Activated T-cell treated with anti-CD3 and anti-CD28 coated beads, Interleukin-2, amount 50 U/mL, for 48 hours (primary cell): Measurements from ENCODE around the gene ST6GALNAC3.

ENCODE experiments used
- DNase-seq, 2 experiments: peaks; one replicate each; pipeline ENCODE4 v3.0.0-alpha.2; 2020

The ST6GALNAC3 gene

DNA sequence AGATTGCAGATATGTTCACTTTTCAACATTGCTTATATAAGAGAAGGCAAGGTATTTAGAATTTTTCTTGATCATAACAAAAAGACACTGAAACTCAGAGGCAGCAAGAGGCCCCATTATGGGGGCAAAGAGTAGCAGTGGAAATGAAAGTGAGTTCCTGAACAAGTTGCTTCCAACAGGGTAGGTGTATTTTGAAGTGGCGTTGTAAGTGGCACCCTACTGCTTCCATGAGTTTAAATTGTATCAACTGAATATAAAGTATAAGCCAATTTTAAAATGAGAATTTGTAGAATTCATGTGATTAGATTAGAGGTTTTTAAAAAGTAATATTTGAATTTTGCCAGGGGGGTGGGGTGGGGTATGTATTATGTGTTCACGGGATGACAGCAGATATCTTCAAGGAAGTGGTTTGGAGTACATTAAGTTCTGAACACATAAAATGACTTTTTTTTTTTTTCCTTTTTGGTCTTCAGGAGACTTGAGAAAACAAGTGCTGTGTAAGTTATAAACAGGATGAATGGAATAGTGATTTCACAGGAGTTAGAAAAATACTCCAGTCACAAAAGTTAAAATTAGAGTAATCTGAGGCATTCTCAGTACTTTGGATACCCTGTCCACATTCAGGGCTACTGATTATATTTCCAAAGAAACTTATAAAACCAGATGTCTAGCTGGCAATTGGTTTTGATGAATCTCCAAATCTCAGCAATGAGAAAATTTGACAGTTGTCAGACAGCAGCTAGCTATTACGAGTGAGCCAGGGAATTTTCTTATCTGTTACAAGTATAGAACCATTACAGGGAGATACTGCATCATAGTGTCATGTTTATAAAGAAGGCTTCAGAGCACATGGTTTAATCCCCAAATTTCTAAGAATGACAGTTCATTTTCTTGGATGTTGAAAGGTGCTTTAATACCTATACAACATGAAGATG lies 182.0 kb downstream of the ST6GALNAC3 start:
- DNase-seq: no peak

DNA sequence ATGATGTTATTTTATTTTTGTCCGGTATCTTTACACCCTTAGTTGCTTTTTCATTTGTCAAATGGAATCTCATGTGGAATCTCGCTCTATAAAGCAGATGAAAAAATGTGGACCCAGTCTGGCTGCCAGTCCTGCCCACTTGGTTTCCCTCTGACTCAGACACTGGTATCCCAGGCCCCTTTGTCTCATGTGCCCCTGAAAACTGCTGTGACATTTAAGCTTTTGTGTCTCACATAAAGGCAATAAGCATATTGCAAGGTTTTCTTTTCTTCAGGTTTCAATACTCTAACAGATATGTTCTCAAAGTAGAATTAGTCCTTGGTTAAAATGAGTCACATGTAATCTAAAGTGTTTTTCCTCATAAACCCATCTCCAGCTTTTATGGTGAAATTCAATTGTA lies 183.3 kb downstream of the ST6GALNAC3 start:
- DNase-seq: no peak

DNA sequence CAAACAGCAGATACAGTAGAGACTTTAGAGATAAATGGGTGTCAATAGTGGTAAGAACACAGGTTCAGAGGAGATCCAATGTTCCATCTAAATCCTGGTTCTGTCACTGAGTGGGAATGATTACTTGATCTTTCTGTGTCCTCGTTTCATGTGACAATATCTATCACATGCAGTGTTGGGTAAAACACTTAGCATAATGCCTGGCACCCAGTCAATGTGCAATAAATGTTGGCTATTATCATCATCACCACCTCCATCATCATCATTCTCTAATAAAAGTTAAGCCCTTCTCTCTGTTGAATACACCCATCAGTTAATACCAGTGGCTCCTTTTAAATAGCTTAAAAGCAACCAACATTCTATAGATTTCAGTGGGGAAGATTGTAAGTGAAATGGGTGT lies 184.7 kb downstream of the ST6GALNAC3 start:
- no peak for DNase-seq

DNA sequence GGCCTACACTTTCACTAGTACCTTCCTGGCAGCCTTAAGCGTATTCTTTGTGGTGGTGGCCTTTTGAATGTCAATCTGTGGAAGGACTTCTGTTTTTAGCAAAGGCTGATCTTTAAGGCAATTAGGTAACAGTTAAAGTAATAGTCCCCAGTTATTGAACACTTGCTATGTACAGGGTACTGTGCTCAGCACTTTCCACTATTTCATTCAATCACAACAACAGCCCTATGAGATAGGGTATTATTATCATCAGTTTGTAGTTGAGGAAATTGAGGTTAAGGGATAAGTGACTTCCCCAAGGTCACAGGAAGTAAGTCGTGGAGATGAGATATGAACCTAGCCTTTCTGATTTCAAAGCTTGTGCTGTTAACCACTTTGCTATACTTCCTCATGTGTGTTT lies 185.7 kb downstream of the ST6GALNAC3 start:
- no peak for DNase-seq

DNA sequence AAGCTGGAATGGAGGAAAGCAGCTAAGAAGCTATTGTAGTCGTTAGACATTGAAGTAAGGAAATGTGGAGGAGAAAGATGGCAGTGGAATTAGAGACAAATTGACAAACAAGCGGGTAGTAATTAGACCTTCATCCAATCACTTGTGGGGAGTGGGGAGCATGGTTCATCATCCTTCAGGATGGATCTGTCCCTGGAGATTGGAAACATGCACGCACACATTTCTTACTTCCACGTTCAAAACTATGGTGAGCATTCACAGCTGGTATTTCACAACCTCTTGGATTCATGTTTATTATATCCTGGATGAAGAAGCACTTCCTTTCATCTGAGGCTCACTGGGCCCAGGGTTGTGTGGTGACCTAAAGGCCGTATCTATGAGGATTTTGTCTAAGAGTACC lies 188.1 kb downstream of the ST6GALNAC3 start:
- no peak for DNase-seq

DNA sequence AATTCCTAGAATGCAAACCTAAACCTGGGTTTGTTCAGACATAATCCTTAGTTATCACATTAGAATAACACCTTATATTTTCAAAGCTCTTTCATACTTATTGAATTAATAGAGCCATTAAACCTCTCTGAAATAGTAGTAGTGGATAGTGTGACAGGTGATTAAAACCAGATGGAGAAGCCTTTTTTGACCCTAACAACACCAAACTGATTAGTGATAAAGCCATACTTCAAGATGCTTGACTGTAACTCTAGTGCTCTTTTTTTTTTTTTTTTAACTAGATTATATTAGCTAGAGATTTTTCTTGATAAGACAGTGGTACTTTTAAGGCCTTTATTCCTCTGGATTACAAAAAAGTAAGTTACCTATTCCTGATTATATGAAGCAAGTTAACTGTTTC lies 190.1 kb downstream of the ST6GALNAC3 start:
- DNase-seq: no peak

DNA sequence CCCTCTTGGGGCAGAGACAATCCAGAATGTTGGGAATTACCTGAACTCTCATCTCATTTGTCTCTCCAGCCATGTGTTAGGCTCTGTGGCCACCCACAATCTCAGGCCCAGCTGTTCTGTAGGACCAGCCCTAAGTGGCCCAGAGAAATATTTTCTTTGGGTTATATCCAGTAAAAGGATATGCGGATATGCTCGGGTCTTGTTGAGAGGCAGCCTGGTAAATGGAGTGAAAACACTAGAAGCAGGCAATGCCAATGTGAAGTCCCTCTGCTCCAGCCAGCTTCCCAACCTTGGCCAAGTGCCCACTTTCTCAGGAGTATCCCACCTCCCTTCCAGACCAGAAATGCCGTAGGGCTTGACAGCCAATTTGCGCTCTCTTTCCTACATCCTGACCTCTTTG lies 192.2 kb downstream of the ST6GALNAC3 start:
- no peak for DNase-seq

DNA sequence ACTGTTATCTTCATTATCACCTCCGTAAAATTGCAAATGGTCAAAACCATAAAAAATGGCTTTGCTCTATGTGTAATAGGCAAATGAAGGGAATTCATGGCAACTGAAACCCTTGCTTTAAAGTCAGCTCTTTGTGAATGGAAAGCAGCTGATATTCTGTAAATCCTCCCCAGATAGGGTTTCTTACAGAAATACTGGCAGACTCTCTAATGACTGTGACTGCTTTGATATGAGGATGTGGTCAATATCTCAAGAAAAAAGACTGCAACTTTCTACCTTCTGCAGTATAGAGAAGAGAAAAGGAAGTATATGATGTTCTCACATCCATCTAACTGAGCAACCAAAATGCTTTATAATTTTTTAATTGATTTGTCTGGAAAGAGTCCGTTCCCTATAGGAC lies 193.1 kb downstream of the ST6GALNAC3 start:
- DNase-seq: no peak

DNA sequence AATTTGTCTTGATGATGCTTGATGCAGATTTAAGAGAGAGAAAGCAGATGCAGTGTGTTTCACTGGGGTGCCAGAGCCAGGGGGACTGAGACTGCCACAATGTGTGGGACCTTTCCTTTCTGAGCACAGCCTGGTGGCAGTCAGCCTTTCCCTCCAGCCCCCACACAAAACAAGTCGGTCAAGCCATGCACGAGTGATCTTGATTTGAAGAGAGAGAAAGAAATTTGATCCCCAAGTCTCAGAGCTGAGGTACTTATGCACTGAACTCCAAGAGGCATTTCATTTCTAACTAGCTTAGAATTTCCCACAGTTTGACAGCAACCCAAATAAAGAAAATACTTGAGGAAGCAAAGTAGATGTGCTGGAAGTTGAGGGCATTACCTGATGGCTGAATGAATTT lies 193.8 kb downstream of the ST6GALNAC3 start:
- DNase-seq: no peak

DNA sequence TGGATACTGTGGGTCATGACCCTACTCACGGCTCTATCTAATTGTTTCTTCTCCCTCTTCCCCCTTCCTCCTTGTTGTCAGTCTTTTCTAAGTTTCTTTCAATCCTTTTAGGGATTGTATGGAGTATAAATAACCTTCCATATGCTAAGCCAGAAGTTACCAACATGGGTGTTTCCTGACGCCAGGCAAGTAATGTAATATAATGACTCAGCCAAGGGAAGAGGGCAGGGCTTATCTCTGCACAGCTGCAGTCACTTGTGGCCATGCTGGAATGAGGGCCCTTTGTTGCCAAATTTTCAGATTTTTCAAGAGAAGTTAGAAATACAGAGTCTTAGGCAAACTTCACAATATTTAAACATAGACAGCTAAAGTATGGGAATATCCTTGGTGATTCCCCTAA lies 194.6 kb downstream of the ST6GALNAC3 start:
- DNase-seq: no peak

DNA sequence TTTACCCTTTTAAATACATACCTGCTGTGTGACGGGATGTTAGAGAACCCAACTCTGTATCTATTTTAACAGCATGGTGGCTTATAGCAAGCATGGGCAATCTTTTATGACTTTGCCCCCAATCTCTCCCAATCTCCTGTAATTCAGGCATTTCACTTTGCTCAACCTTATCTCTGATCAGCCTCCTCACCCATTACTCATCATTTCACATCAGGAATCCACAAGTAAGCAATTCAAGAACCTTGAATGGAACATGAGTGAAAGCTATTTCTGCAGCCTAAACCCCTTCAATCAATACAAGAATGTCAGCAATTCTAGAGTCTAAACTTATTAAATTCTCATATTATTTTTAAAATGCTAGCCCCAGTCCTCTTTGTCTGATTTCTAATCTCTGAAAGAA lies 199.8 kb downstream of the ST6GALNAC3 start:
- DNase-seq: no peak

DNA sequence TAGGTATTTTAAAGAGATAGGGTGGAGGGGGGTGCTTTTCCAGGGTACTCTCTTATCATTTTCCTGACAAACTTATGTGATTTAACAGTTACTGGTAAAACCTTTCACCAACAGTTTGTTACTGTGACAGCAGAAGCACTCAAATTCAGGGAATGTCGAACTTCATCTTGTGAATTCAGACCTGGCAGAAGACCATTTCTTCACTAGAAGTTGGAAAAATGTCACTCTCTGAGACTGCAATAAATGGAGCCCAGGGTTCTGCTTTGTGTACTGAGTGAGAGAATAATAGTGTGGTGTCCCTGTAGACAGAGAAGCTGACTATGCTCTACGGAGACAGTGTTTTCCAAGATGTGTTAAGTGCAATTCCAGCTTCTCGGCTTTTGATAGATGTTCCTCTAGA lies 200.2 kb downstream of the ST6GALNAC3 start:
- no peak for DNase-seq

DNA sequence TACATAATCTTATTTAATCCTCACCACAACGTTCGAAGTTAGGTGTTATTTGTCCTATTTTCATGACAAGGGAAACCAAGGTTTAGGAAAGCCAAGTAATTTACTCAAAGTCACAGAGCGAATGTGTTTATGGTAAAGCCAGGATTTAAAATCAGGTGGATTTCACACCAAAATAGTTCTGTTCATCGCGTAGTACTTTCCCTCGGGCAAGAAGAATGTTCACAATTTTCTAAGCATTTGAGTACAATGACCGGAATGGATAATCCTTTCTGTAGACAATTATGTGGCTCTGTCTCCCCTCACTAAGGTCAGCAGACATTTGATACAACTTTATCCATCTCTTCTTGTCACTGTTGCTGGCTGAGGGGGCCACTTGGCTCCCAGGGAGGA lies 204.2 kb downstream of the ST6GALNAC3 start:
- no peak for DNase-seq

DNA sequence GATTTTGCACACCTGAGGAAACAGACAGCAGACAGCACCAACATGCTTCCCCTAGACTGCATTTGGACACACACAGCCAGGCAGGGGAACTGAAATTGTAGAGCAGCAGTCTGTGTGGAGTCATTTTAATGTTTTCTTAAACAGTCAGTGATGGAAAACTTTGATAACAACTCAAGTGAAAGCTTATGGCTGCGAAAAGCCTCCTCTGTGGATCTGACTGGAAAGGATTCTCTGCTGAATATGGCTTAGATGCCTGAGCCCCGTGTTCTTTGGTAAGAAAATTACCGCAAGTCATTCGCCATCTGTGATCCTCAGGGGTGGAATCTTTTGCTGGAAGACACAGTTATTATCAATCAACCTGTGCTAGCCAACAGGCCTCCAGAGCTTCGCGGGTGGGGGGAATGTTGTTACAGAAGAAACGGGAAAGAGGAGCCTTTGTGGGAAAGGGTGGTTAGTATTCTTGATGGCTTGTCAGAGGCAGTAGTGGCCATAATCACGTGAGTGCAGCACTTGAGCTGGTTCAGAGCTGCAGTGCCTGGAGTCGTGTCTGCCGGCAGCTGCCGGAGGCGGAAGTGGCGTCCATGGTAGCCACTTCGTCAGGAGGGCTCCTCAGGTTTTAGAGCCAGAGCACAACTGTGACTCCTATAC lies 204.7 kb downstream of the ST6GALNAC3 start:
- DNase-seq: no peak

DNA sequence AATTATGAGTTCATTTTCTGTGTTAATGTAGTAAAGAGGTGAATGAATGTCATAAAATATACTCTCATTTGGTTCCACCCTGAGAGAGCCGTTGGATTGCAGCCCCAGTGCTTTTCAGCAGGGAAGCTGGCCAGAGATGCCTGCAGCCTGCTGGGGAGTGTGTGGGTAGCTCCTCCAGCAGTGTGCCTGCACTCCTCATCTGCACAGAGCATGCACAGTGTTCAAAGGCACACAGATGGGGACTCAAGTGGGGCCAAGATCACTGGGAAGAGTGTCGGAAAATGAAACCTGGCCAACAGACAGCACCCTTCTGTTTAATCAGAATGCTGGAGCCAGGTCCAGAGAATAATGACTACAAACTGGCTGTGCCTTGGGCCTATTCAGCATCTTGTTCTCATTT lies 206.8 kb downstream of the ST6GALNAC3 start:
- no peak for DNase-seq

DNA sequence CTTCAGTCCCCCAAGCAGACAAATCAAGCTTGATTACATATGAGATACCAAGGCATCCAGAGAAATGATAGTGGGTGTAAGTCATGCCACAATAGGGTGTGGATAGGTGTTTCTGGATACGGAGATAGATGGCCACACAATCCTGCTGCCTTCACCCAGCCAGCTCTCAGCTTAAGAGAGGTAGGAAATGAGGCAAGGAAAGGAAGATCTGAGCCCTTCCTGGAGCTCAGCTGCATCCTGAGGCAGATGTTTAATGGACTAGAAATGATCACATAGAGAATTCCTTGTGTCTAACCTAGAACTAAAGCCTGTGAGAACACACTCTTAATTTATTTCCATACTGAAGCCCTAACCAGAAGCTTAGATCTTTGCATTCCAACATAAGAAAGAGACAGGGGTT lies 210.3 kb downstream of the ST6GALNAC3 start:
- DNase-seq: no peak

DNA sequence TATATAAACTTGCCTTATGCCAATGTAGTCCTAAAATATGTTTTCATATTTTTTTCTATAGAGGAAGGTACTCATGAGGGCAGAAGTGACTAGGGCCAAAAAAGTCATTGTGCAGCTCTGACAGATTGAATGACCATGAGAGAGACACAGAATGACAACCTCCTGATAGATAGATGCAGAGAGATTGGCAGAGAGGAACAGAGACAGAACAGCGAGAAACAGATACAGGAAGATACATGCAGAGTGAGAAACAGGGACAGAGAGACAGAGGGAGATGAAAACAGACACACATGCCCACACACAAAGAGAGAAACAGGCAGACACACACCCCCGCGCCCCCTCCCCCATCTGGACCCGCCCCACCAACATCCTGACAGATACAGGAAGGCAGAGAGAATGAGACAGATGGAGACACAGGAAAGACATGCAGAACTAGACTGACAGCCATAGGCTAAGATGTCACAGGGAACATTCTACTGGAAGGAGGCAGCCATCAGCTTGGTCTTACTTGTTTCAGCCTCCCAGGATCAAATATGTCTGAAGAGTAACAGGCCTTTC lies 211.1 kb downstream of the ST6GALNAC3 start:
- DNase-seq: no peak

DNA sequence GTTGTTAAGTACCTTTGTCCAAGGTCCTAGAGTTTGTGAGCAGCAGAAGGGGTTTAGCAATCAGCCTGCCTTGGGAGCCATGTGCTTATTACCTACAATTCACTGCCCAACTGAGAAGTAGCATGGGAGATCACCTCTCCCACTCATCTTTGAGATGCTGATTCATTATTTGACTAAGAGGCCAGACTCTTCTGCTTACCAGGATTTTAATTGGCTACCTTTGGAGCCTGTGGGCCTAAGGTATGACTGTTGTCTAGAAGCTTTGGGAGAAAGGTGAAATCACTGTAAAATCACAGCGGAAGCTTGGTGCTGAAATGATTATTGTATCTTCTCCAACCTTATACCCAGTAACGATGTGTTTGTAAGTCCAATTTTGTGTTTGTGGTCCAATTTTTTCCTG lies 213.4 kb downstream of the ST6GALNAC3 start:
- no peak for DNase-seq

DNA sequence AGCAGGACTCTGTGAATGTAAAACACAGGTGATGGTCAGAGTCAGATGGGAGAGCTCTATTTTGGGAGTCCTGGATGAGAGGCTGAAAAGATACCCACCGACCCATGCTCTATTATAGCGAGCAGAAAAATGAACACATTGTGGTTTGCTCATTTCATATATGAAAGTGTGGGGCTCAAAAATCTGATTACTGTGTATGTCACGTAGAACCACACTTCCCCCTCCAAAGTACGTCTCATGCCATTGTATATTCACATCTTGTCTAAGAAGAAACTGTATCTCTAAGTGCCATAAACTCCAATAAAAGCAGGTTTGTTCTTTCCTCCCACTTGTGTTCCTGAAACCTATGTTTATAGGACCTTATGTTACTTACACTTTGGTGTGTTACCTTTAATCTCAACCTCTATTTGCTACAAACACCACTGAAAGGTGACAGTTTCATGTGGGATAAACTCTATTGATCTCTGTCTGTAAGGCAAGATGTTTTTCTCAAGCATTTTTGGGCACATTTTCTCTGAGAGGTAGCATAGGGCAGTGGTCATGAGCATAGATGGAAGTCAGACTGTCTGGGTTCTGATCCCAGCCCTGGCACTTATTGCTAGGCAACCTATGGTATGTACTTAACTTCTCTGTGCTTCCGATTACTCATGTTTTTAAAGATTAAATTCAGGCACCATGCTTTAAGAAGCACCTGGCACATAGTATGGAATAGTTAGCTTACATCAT lies 214.4 kb downstream of the ST6GALNAC3 start:
- no peak for DNase-seq

DNA sequence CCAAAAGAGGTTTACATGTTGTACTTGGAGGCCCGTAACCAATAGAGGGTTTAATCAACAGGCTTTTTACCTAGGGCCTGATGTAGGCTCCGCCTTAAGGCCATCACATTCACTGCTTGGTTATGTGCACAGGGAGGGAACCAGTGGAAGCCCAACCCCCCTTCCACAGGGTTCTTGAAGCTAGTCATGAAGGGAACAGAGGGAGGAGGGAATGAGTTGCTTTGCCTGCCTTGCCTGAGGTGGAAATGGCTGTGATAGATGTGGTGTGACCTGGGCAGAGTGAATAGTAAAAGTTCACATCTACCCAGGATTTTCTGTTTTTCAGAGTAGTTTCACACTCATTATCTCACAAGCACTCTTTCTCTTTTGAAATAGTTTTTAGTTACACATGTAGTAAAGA lies 215.1 kb downstream of the ST6GALNAC3 start:
- DNase-seq: peak in 1 of 2 experiments; percentile 44

DNA sequence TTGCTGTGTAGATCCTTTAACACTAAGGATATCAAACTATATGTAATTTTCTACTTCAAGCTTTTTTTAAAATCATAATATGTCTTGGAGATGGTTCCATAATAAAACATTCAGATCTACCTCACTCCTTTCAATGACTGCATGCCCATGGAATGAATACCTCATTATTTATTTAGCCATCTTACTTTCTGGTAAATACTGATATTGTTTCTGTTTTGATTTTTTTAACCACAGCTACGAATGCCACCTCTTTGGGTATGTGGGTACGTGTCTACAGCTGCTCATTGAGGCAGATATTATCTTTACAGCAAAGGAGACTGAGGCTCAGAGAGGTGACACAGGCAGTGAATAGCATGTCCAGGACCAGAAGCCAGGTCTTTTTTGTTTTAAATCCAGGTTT lies 215.7 kb downstream of the ST6GALNAC3 start:
- DNase-seq: no peak

DNA sequence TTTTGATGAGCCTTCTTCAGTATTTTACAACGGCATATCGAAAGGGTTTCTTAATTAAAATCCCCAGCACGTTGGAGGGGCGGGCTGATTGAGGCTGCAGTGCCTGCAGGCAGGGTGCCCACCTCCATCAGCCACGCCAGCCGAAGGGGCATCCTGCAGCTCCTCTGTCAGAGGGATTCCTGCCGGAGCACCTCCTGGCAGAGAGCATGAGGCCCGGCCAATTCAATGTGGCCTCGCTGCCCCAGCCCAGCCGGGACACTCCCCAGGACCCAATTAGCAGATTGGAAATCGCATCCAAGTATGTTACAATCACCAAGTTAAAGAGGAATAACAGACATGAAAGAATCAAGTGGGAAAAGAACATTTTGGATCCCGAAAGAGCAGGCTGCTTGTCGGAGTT lies 216.6 kb downstream of the ST6GALNAC3 start:
- no peak for DNase-seq

DNA sequence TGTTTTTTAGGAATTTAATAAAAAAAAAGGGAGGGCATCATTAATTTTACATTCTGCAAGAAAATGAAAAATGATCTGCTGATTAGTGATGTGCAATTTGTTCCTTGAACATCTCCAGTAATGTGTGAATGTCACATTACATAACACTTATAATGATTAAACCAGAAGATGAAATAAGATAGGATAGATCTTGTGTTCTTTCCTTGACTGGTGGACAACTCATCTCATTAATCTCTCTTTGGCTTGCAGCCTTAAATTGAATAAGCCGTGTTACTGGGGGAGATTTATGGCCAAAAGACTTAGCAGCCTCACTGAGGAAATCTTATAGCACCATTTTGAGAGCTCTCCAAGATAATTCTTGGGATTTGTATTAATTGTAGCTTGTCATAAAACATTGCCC lies 217.2 kb downstream of the ST6GALNAC3 start:
- no peak for DNase-seq
